Mesenchymal stem cell (in vitro differentiated cells and primary cell): Measurements from ENCODE around the gene FPR2.

Source experiments
- DNase-seq: peaks from one replicate; pipeline ENCODE4 v3.0.0-alpha.2; 2013
- H2AFZ ChIP-seq: one replicate; pipeline ENCODE4 v1.6.1; 2013; ENCODE audit warnings: low read depth, mild to moderate bottlenecking, control low read depth, inconsistent platforms, low read length, moderate library complexity
- H2AK5ac ChIP-seq: 2 replicates; pipeline ENCODE4 v1.6.1; 2013; ENCODE audit warnings: low read length, moderate library complexity, mild to moderate bottlenecking, inconsistent platforms; ENCODE audit not compliant: severe bottlenecking
- H2BK120ac ChIP-seq: one replicate; pipeline ENCODE4 v1.6.1; 2013; ENCODE audit warnings: low read depth, mild to moderate bottlenecking, inconsistent platforms, low read length, moderate library complexity
- H2BK12ac ChIP-seq, 2 experiments: one replicate each; pipeline ENCODE4 v1.6.1; 2013; ENCODE audit warnings: inconsistent platforms in 2 of 2, low read length in 2 of 2, mild to moderate bottlenecking in 2 of 2, moderate library complexity in 2 of 2, control low read depth in 1 of 2
- H2BK15ac ChIP-seq: one replicate; pipeline ENCODE4 v1.6.1; 2013; ENCODE audit warnings: mild to moderate bottlenecking, low read depth, inconsistent platforms; ENCODE audit not compliant: poor library complexity, severe bottlenecking
- H2BK5ac ChIP-seq: 2 replicates; pipeline ENCODE4 v1.6.1; 2013; ENCODE audit warnings: low read depth, mild to moderate bottlenecking, low read length, control low read depth, inconsistent platforms; ENCODE audit not compliant: poor library complexity, severe bottlenecking
- H3K14ac ChIP-seq, 2 experiments: one replicate each; pipeline ENCODE4 v1.6.1; 2013; ENCODE audit warnings: inconsistent platforms in 2 of 2, low read length in 2 of 2, control low read depth in 1 of 2, mild to moderate bottlenecking in 1 of 2, moderate library complexity in 1 of 2
- H3K18ac ChIP-seq, 2 experiments: one replicate each; pipeline ENCODE4 v1.6.1; 2013; ENCODE audit warnings: inconsistent platforms in 2 of 2, low read length in 2 of 2, control low read depth in 1 of 2, low read depth in 1 of 2, mild to moderate bottlenecking in 1 of 2
- H3K23ac ChIP-seq, 2 experiments: one replicate each; pipeline ENCODE4 v1.6.1; 2013; ENCODE audit warnings: inconsistent platforms in 2 of 2, low read length in 2 of 2, mild to moderate bottlenecking in 2 of 2, moderate library complexity in 2 of 2, control low read depth in 1 of 2
- H3K27ac ChIP-seq: 2 replicates; pipeline ENCODE4 v1.5.1; 2013; ENCODE audit warnings: mild to moderate bottlenecking, moderate library complexity, low read length, control low read depth, inconsistent platforms; ENCODE audit not compliant: poor library complexity, severe bottlenecking
- H3K27me3 ChIP-seq, 2 experiments: 2 replicates each; pipeline versions ENCODE4 v1.6.1 to v1.7.0; 2013; ENCODE audit warnings: low read length in 2 of 2, mild to moderate bottlenecking in 2 of 2, moderate library complexity in 2 of 2, control low read depth in 1 of 2, inconsistent platforms in 1 of 2; ENCODE audit not compliant: control insufficient read depth in 1 of 2, insufficient read depth in 1 of 2
- H3K36me3 ChIP-seq, 2 experiments: 2 replicates each; pipeline versions ENCODE4 v1.6.1 to v1.7.0; 2013; ENCODE audit warnings: low read length in 2 of 2, control low read depth in 1 of 2, inconsistent platforms in 1 of 2, low read depth in 1 of 2, mild to moderate bottlenecking in 1 of 2; ENCODE audit not compliant: insufficient read depth in 2 of 2, control insufficient read depth in 1 of 2
- H3K4ac ChIP-seq, 2 experiments: one replicate each; pipeline ENCODE4 v1.6.1; 2013; ENCODE audit warnings: inconsistent platforms in 2 of 2, low read length in 2 of 2, mild to moderate bottlenecking in 2 of 2, moderate library complexity in 2 of 2, control low read depth in 1 of 2, low read depth in 1 of 2
- H3K4me1 ChIP-seq: 2 replicates; pipeline ENCODE4 v1.6.1; 2013; ENCODE audit warnings: low read depth, low read length, control low read depth; ENCODE audit not compliant: control insufficient read depth, insufficient read depth
- H3K4me2 ChIP-seq: 2 replicates; pipeline ENCODE4 v1.6.1; 2013; ENCODE audit warnings: low read length, mild to moderate bottlenecking, inconsistent platforms; ENCODE audit not compliant: poor library complexity, severe bottlenecking
- H3K4me3 ChIP-seq, 2 experiments: 2 replicates each; pipeline versions ENCODE4 v1.5.1 to v1.7.0; 2013; ENCODE audit warnings: low read length in 2 of 2, mild to moderate bottlenecking in 2 of 2, control low read depth in 1 of 2, low read depth in 1 of 2; ENCODE audit not compliant: insufficient read depth in 1 of 2
- H3K79me1 ChIP-seq: replicated peaks from 2 replicates; pipeline ENCODE4 v1.6.1; 2013; ENCODE audit warnings: mild to moderate bottlenecking, control low read depth, low read length, inconsistent platforms; ENCODE audit not compliant: poor library complexity, severe bottlenecking
- H3K9ac ChIP-seq: 2 replicates; pipeline ENCODE4 v1.7.0; 2013; ENCODE audit warnings: mild to moderate bottlenecking, low read length, moderate library complexity
- H3K9me3 ChIP-seq: 2 replicates; pipeline ENCODE4 v1.7.0; 2013; ENCODE audit warnings: mild to moderate bottlenecking, low read length; ENCODE audit not compliant: control insufficient read depth
- H4K8ac ChIP-seq: one replicate; pipeline ENCODE4 v1.6.1; 2013; ENCODE audit warnings: inconsistent platforms, mild to moderate bottlenecking, low read length, moderate library complexity
- H4K91ac ChIP-seq: one replicate; pipeline ENCODE4 v1.6.1; 2013; ENCODE audit warnings: mild to moderate bottlenecking, low read length, inconsistent platforms
- WGBS: methylation state at CpG from one replicate; pipeline ENCODE4 v1.1.7; 2013; ENCODE audit warnings: mixed read lengths; 5-methylcytosine and 5-hydroxymethylcytosine counted together

FPR2 gene

DNA sequence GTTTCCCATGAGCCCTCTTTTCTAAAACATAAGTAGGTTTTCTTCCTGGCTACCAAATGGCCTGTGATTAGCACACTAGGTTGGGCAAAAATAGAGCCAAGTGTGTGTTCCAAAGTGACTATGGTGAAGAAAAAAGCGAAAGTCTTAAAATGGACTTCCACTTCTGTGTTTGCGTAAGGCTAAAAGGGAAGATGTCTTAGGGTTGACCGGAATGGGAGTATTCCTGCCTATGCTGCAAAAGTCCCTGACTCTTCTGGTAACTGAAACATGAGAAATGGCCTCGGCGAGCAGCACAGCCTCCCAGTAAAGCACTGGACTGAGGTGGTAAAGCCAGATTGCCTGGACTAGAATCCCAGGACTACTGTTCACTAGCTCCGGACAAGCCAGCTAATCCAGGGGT, 6.9 kb upstream of the FPR2 start:
- Histone ChIP-seq H2BK120ac (no peak overlapping the region), H3K4ac (no peak overlapping the region), H3K4me3 (no peak overlapping the region), H3K36me3 (no peaks in the 10 kb centered on the region), H2AK5ac (no peak overlapping the region), H4K91ac (no peak overlapping the region), H3K23ac (no peak overlapping the region), H2BK5ac (no peak overlapping the region), H3K18ac (no peak overlapping the region), H2BK15ac (no peak overlapping the region), H3K27me3 (no peaks in the 10 kb centered on the region), H3K9me3 (no peaks in the 10 kb centered on the region), H3K4me1 (no peaks in the 10 kb centered on the region), H3K14ac (no peak overlapping the region), H2BK12ac (no peak overlapping the region), H3K4me2 (no peak overlapping the region), H4K8ac (no peak overlapping the region), H2AFZ (no peak overlapping the region), H3K27ac (no peak overlapping the region), H3K79me1 (no peaks in the 10 kb centered on the region), H3K9ac (no peak overlapping the region)
- 79% methylated on average over 6 of the region's 6 CpGs for WGBS
- no peak for DNase-seq

DNA sequence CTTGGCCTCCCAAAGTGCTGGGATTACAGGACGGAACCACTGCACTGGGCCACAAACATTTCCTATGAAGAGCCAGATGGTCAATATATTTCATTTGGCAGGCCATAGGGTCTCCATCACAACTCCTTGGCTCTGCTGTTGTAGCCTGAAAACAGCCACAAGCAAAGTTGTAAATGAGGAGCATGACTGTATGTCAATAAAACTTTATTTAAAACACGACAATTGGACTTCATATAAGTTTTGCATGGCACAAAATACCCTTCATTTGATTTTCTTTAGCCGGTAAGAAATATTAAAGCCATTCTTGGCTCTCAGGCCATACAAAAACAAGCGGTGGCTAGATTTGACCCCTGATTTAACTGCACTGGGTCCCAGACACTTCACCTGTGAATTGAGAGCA, 6.2 kb upstream of the FPR2 start:
- Histone ChIP-seq H3K27me3 (no peaks in the 10 kb centered on the region), H3K18ac (no peak overlapping the region), H2AK5ac (no peak overlapping the region), H3K79me1 (no peaks in the 10 kb centered on the region), H3K14ac (no peak overlapping the region), H3K9me3 (no peaks in the 10 kb centered on the region), H2AFZ (no peak overlapping the region), H3K23ac (no peak overlapping the region), H2BK5ac (no peak overlapping the region), H3K4me2 (no peak overlapping the region), H4K91ac (no peak overlapping the region), H2BK120ac (no peak overlapping the region), H3K27ac (no peak overlapping the region), H3K4me3 (no peak overlapping the region), H4K8ac (no peak overlapping the region), H2BK12ac (no peak overlapping the region), H3K4ac (no peak overlapping the region), H3K4me1 (no peaks in the 10 kb centered on the region), H3K36me3 (no peaks in the 10 kb centered on the region), H2BK15ac (no peak overlapping the region), H3K9ac (no peak overlapping the region)
- DNase-seq, result no peak
- 68% methylated on average over 4 of the region's 4 CpGs for WGBS

DNA sequence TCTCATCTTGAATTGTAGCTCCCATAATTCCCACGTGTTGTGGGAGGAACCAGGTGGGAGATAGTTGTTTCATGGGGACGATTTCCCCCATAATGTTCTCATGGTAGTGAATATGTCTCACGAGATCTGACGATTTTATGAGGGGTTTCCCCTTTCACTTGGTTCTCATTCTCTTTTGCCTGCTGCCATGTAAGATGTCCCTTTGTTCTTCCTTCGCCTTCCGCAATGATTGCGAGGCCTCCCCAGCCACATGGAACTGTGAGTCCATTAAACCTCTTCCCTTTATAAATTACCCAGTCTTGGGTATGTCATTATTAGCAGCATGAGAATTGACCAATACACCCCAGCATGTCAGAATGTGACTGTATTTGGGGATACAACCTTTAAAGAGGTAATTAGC, 5.4 kb upstream of the FPR2 start:
- Histone ChIP-seq H3K4me3 (no peak overlapping the region), H2AFZ (no peak overlapping the region), H2BK12ac (no peak overlapping the region), H4K91ac (no peak overlapping the region), H2AK5ac (no peak overlapping the region), H3K18ac (no peak overlapping the region), H3K9me3 (no peaks in the 10 kb centered on the region), H2BK5ac (no peak overlapping the region), H3K27me3 (no peaks in the 10 kb centered on the region), H3K9ac (no peak overlapping the region), H3K4ac (no peak overlapping the region), H3K4me1 (no peaks in the 10 kb centered on the region), H3K79me1 (no peaks in the 10 kb centered on the region), H4K8ac (no peak overlapping the region), H3K23ac (no peak overlapping the region), H3K36me3 (no peaks in the 10 kb centered on the region), H2BK120ac (no peak overlapping the region), H2BK15ac (no peak overlapping the region), H3K4me2 (no peak overlapping the region), H3K27ac (no peak overlapping the region), H3K14ac (no peak overlapping the region)
- 98% methylated on average over 6 of the region's 7 CpGs for WGBS
- no peak for DNase-seq

DNA sequence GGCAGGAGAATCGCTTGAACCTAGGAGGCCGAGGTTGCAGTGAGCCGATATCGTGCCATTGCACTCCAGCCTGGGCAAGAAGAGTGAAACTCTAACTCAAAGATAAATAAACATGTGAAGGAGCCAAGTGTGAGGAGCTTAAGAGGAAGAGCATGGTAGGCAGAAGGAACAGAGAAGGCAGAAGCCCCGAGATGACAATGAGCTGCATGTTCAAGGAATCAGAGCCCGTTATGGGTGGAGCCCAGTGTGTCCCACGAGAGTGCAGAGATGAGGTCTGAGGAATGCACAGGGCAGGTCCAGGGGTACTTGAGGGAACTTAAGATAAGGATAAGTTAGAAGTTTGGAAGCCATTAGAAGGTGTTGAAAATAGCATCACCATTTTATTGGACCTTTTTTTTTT, 716 bp downstream of the FPR2 start:
- Histone ChIP-seq H3K79me1 (no peaks in the 10 kb centered on the region), H3K18ac (no peak overlapping the region), H2AK5ac (no peak overlapping the region), H2BK15ac (no peak overlapping the region), H4K91ac (no peak overlapping the region), H3K23ac (no peak overlapping the region), H3K9ac (no peak overlapping the region), H3K4me1 (no peaks in the 10 kb centered on the region), H3K9me3 (no peaks in the 10 kb centered on the region), H3K27me3 (peaks cover 0 to 3% of the 10 kb centered on the region in 2 experiments), H3K14ac (no peak overlapping the region), H3K36me3 (no peaks in the 10 kb centered on the region), H3K4ac (no peak overlapping the region), H2BK5ac (no peak overlapping the region), H3K4me3 (no peak overlapping the region), H2BK12ac (no peak overlapping the region), H3K27ac (no peak overlapping the region), H2BK120ac (no peak overlapping the region), H3K4me2 (peak overlapping the region; percentile 11), H2AFZ (no peak overlapping the region), H4K8ac (no peak overlapping the region)
- no peak for DNase-seq
- 76% methylated on average over 7 of the region's 7 CpGs for WGBS
